PFSK-1 (cell line): ENCODE results near the gene C16orf95.

Source experiments
- SIN3A ChIP-seq: IDR thresholded peaks from 2 replicates; pipeline ENCODE4 v1.6.1; 2012; ENCODE audit warnings: mild to moderate bottlenecking, low read length, moderate library complexity, borderline replicate concordance; ENCODE audit not compliant: insufficient read depth
- TF ChIP-seq, protein P1 (sequence below), 2 experiments: IDR thresholded peaks; 2 replicates each; pipeline versions ENCODE4 v1.6.1 to v1.8.0; 2011 to 2012; ENCODE audit warnings: low read depth in 2 of 2, low read length in 2 of 2, control low read depth in 1 of 2, inconsistent platforms in 1 of 2, mild to moderate bottlenecking in 1 of 2, moderate library complexity in 1 of 2; ENCODE audit not compliant: insufficient read depth in 1 of 2

DNA sequence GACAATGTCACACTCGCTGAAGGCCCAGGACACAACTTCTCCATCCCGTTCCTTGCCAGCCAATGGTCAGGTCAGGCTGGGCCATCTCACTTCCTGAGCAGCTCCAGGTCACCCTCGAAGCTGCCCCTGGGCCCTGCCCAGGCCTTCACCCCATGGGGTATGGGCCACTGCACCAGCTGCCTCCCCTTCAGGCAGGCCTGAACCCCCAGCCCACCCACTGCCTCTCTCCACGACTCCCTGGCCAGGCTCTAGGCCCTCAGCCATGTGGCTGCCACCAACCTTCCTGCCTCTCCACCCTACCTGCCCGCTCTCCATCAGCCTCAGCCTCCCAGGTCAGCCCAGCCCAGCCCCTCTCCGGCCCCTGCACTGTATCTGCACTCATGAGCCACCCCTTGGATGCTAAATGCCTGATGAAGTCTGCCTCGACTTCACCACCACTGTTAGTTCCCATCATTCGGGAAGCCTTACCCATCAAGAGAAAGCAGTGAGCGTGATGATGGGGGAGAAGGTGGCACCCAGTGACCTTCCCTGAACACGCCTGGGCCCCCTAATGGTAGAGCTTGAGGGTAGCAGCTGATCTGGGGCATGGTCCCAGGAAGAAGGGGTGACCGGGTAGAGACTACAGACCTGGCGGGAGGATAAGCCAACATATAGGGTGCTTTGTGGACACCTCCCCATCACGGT lies 30.9 kb upstream of the C16orf95 start:
- no peak for TF ChIP-seq SIN3A
- TF ChIP-seq, protein P1, sequence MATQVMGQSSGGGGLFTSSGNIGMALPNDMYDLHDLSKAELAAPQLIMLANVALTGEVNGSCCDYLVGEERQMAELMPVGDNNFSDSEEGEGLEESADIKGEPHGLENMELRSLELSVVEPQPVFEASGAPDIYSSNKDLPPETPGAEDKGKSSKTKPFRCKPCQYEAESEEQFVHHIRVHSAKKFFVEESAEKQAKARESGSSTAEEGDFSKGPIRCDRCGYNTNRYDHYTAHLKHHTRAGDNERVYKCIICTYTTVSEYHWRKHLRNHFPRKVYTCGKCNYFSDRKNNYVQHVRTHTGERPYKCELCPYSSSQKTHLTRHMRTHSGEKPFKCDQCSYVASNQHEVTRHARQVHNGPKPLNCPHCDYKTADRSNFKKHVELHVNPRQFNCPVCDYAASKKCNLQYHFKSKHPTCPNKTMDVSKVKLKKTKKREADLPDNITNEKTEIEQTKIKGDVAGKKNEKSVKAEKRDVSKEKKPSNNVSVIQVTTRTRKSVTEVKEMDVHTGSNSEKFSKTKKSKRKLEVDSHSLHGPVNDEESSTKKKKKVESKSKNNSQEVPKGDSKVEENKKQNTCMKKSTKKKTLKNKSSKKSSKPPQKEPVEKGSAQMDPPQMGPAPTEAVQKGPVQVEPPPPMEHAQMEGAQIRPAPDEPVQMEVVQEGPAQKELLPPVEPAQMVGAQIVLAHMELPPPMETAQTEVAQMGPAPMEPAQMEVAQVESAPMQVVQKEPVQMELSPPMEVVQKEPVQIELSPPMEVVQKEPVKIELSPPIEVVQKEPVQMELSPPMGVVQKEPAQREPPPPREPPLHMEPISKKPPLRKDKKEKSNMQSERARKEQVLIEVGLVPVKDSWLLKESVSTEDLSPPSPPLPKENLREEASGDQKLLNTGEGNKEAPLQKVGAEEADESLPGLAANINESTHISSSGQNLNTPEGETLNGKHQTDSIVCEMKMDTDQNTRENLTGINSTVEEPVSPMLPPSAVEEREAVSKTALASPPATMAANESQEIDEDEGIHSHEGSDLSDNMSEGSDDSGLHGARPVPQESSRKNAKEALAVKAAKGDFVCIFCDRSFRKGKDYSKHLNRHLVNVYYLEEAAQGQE (IDR thresholded peaks at IDR 0.05; ENCODE audit: insufficient read depth in 1 of 2, low read depth in 2 of 2, low read length in 2 of 2) = no peak
